HPDE6-E6E7 (cell line): ENCODE measurements around the gene SMG9.

ENCODE experiments used
- DNase-seq: peaks from one replicate; pipeline ENCODE4 v3.0.0; 2011; ENCODE audit warnings: missing footprints; ENCODE audit errors: extremely low spot score

The SMG9 gene

DNA sequence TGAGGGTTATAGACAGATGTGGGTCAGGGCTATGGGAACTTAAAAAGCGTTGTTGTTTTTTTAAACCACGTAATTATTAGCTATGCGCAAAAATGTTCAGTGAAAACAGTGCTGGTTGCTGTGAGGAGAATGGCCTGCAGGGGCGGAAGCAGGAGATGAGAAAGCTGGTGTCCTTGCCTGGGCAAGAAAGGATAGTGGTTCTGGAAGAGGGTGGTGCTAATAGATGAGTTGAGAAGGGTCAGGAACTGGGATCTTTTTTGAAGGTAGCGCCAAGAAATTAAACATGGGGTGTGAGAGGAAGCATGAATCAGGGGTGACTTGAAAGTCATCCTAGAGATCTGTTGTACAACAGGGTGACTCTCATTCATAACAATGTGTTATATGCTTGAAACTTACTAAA lies 4.8 kb upstream of the SMG9 start:
- peak; percentile 84 for DNase-seq

DNA sequence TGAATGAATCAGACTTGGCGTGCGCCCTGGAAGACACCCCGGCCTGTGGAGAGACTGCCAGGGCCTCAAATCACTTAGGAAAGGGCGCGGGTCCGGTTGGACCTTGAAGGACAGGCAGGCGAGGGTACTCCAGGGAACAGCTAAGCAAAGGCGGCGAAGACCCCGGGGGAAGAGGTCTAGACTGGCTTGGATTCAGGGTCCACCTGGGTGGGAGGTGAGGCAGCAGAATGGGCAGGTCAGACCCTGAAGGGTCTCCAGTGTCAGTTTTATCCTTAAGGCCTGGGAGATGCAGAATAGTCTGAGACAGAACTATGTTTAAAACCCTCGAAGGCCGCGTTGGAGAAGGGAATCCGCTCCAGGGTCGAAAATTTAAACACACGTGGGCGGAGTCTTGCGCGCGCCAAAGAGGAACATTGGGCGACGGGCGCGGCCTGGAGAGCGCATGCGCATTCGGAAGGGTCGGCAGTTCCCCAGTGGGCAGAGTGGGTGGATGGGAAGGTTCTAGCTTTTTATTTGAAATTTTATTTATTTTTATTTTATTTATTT lies 567 bp upstream of the SMG9 start:
- DNase-seq: no peak

DNA sequence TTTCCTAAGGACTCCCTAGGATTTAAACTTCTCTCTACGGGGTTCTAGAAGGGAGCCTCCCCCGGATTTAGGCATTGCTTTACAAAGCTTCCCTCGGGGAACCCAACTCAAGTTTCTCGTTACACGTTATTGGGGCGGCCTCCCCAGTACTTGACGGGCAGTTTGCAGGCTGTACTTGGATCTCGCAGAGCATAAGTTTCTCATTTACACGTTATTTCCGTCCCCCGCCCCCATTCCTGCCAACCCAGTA lies 584 bp downstream of the SMG9 start:
- DNase-seq: no peak

DNA sequence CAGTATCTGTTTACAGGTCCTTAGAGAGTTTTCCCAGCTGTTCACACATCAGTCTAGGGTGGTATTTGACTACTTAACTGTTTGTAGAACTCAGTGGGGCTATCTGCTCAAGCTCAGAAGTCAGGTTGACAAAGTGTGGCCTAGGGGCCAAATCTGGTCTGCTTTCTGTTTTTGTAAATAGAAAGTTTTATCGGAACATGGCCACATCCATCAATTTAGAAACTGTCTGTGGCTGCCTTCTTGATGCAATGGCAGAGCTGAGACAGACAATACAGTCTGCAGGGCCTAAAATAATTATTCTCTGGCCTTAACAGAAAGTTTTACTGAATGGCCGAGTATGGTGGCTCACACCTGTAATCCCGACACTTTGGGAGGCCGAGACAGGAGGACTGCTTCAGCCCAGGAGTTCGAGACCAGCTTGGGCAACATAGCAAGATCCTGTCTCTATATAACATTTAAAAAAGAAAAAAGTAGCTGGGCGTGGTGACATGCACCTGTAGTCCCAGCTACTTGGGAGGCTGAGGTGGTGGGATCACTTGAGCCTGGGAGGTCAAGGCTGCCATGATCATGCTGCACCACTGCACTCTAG lies 2.4 kb downstream of the SMG9 start:
- no peak for DNase-seq

DNA sequence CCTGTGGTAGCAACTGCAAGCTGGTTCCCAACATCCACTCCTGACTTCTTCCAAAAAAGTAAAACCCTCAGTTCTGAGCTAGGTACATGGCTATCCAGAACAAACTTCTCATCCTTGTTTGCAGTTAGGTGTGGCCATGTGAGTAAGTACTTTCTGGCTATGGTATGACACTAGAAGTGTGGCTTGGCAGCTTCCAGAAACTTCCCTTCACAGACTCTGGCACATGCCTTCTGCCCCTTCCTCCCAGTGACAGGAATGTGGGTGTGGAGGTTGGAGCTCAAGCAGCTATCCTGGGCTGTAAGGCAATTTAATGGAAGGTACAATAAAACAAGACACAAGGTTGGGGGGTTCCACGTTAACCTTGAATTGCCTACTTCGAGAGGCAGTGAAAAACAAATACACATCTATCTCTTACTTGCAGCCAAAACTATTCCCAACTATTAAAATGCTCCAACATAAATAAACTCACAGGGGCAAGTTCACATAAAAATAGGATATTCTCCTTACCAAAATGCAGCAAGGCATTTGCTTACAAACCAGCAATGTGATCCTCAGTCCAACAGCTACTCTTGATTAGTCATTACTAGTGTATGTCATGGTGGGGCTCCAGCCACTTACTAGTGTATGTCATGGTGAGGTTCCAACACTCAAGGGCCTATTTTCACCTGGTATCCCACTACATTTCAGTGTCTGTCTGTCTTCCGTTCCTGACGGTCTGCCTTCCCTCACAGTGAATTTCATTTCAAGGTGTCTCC lies 3.1 kb downstream of the SMG9 start:
- DNase-seq: no peak

DNA sequence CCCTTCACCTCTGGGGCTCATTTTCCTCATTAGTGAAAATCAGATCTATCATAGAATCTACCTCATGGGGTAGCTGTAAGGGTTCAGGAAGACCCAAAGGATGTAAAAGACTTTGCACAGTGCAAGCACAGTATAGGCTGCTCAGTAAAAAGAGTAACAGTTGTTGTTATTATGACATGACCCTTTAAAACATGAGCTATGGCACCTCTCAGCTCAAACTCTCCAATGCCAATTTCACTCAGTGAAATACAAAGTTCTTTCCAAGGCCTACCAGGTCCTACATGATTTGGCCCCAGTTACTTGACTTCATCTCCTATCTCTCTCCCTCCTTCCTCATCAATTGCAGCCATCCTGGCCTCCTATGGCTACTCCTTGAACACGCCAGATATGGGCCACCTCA lies 4.9 kb downstream of the SMG9 start:
- no peak for DNase-seq

DNA sequence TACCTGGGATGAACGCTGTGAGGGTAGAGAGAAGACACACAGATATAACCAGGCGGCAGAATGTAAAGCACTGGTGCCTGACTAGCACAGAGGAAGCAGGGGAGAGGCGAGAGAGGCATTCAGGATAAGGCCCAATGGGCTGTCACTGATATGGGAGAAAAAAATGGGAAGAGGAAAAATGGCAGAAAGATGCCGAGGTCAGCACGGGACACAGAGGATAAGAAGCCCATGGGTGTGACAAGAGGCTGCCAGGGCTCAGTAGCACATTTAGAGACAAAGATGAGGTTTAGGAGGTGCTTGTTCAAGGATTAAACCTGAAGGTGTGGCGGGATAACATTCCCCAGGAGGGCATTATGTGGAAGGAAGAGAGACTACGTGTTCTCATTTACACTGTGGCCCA lies 5.6 kb downstream of the SMG9 start:
- DNase-seq: no peak

DNA sequence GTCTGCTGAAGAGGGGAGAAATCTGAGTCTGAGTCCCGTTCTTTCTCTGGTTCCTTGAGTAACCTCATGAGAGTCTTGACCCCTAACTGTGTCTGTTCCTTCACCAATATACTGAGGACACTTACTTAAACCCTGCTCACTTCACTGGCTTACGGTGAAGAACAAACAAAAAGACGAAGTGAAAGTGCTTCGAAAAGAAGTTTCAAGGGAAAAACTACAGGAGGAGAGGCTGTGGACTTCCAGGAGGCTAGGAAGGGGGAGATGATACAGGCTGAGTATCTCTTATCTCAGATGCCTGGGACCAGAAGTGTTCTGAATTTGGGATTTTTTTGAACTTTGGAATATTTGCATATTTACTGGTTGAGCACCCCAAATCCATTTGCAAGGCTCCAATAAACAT lies 6.1 kb downstream of the SMG9 start:
- no peak for DNase-seq

DNA sequence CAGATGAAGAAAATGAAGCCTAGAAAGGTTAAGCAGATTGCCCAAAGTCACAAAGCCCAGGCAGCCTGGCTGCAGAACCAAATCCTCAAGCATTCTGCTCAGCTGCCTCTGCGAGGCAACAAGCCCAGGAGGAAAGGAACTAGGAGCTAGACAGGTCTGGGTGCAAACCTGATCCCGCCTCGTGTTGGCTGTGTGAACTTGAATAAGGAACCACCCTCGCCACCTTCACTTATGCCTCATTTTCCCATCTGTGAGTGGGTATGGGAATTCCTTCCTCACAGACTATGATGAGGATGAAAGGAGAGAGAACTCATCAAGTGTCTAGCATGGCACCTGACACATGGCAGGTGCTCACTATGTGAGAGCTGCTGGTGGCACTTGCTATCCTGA lies 6.6 kb downstream of the SMG9 start:
- no peak for DNase-seq

DNA sequence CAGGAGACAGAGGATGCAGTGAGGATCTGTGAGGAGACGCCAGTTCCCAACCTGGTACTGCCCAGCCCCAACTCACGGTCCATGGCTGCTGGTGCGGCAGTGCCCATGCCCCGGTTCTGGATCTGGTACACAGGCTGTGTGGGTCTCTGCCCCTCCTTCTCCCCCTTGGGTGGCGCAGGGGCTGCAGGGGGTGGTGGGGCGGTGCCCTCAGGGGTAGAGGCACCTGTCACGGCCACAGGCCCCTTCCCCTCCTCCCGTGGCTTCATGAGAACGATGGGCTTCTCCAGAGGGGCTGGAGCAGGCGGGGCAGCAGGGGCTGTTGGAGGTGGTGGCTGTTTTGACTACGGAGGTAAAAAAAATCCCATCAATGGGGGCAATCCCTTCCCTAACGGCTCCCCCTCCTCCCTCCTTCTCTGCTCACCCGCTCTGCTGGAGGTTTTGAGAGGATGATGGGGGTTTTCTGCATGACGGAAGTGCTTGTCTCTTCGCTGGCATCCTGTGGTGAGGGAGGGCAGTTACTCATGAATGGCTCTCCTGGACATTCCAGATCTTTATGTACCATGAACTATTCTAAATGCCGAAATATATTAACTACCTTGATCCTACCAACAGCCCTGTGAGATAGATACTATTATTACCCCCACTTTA lies 7.1 kb downstream of the SMG9 start:
- no peak for DNase-seq

DNA sequence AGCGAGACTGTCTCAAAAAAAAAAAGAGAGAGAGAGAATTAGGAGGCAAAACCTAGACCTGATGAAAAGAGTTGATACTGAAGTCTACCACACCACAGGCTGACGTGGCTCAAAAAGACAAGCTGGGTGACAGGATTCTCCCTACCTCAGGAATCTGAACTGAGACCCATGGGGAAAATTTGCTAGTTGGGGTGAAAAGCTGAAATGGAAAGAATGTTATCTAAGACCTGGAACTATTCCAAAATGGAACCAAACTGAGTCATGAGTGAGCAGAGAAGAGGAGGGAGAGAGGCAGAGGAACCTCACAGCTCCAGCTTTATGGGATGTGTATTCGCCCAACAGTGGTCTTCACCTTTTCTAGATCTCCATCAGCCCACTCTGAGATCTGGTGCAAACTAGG lies 11.7 kb downstream of the SMG9 start:
- no peak for DNase-seq

DNA sequence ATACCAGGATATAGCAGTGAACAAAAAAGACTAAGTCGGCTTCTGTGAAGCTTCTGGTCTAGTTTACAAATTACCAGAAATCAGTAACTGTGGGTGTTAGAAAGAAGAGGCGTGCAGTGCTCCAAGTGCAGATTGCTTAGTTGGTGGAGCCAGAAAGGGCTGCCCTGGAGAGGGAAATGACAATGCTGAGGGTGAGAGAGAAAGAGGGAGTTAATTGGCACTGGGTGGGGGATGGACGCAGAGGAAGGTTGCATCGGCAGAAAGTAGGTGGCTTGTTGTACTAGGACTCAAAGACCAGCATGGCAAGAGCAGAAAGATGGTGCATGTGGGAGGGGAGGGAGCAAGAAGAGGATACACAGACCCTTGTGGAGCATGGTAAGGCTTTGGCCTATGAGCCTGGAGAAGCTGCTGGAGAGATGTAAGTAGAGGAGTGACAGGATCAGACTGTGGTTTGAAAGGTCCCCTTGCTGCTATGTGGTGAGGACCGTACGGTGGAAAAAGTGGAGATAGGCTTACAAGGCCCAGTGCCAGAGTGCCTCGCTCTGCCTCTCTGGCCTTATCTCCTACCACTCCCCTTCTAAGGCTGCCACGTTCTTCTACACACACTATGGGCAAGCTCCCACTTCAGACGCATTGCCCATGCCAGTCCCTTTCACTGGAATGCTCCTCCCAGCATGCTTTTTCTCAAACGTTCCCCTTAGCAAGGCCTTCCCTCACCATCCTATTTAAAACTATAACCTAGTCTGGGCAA lies 13.5 kb downstream of the SMG9 start:
- DNase-seq: no peak

DNA sequence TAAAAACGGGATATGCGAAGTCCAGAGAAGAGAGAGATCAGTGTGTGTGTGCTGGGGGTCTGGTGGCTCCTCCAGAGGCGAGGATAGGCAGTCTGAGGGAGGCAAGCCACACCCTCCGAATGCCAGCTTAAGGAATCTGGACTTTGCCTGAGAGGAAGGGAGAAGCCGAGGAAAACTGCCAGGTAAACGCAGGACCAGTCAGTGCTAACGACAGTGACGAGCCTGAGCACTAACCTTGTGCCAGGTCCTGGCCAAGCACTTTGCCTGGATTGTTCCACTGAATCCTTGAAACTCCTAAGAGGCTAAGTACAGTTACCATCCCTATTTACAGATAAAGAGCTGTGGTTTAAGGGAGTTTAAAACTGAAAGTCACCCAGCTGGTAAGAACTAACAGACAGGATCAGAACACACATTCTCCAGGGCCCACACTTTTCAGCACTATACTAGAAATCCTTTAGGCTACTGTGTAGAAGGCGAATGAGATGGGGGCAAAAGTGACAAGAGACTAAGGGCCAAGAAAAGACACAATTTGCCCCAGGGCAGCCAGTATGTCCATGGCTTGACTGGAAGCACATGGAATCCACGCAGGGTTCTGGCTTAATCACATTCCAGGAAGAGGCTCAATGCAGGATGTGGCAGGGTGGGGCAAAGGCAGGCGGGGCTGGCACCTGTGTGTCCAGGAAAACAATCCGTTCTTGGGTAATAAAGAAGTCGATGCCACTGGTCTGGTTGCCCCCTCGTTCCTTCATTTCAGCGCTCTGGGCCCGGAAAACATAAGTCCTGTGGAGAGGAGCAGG lies 15.1 kb downstream of the SMG9 start:
- peak; percentile 49 for DNase-seq

DNA sequence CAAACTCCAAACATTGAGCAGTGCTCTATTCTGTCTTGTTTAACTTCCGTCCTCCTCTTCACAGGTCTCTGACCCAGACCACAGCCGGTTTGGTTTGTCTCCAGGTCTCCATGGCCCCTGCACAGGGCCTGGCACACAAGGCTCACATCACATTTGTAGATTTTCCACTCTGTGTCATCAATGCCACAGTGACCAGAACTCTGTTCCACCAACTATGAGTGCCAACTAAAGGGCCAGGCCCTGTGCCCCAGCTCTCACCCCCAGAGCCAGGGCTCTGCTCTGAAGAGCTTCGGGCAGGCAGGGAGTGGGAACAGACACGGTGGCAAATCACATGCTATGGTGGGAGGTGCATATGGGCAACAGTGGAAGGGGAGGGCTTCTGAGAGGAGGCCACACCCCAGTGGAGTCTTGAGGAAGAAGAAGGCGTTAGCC lies 16.0 kb downstream of the SMG9 start:
- DNase-seq: no peak

DNA sequence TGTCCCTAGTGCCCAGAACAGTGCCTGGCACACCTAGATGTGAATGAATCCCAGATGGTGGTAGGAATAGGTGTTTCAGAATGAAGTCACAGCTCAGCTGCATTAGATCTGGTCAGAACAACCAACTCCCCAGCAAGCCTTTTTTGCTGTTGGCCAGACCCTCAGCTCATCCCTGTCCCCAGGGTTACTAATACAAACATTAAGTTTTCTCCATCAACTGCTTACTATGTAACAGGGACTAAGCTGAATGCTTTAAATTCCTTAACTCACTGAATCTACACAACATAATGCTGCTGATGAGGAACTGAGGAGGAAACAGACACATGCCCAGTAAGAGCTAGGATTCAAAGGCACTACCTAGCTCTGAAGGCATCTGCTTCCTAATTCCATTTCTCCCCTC lies 18.8 kb downstream of the SMG9 start:
- no peak for DNase-seq

DNA sequence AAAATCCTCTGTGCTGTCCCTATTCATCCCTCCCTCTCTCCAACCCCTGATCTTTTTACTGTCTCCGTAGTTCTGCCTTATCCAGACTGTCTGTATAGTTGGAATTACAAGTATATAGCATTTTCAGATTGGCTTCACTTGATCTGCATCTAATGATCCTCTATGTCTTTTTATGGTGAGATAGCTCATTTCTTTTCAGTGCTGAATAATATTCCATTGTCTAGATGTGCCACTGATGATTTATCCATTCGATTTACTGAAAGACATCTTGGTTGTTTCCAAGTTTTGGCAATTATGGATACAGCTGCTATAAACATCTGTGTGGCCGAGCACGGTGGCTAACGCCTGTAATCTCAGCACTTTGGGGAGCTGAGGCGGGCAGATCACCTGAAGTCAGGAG lies 19.7 kb downstream of the SMG9 start:
- no peak for DNase-seq

DNA sequence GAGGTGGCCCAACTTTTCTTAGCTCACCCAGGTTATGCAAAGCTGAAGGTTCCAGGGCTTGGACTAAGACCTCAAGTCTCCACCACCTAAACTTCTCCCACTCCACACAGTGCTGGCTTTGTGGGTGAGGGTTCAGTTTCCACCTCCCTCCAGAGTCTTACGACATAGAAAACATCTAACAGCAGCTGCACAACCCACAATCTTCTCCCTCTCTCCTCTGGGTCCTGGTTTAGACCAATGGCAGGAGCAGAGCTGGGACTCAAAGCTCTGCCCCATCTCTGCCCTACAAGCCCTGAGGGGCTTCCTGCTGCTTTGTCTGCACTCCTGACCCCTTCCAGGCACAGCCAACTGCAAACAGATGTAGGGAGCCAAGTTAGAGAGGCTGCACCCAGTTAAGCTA lies 22.9 kb downstream of the SMG9 start:
- no peak for DNase-seq

DNA sequence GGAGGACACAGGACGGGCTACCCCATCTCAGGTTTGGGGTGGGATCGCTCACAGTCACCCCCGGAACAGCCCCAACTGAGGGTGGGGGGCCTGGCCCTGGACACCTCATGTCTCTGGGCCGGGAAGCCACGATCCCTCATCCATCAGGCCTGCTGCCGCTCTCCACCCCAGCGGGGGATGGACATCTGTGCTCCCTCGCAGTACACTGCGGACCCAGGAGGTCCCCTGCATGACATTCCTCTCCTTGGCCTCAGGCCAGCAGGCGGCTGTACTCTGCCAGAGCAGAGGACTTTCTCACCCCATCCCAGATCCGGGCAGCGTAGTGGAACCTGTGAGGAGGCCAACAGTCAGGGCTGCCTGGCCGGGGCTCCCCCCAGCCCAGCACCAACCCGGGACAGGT lies 23.4 kb downstream of the SMG9 start:
- DNase-seq: no peak

DNA sequence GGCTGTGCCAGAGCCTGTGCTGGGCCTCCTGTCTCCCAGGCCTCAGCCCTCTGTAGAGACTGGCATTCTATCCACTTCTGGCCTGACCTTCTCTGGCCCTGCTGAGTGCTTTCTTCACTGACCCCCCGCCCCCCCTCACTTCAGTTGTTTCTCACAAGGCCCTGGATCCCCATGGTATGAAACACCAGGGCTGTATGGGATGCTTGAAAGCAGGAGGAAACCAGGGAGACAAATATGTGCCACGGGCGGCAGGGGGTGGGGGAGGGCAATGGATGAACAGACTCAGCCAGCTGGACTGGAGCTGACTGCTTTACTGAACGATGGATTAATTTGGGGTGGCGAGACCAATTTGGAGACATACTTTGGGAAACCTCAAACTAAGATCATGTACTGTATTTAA lies 24.8 kb downstream of the SMG9 start:
- DNase-seq: no peak

DNA sequence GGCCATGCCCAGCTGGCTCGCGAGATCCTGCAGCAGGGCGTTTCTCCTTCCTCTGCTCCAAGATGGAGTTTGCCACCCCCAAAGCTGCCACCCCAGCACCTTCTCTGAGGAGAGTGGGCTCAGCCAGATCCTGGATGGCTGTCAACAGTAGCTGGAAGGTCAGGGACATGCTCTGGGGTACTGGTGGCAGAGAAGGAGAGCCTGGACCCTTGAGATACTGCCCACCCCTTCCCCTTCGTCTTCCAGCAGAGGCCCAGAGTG lies 27.2 kb downstream of the SMG9 start:
- DNase-seq: no peak

DNA sequence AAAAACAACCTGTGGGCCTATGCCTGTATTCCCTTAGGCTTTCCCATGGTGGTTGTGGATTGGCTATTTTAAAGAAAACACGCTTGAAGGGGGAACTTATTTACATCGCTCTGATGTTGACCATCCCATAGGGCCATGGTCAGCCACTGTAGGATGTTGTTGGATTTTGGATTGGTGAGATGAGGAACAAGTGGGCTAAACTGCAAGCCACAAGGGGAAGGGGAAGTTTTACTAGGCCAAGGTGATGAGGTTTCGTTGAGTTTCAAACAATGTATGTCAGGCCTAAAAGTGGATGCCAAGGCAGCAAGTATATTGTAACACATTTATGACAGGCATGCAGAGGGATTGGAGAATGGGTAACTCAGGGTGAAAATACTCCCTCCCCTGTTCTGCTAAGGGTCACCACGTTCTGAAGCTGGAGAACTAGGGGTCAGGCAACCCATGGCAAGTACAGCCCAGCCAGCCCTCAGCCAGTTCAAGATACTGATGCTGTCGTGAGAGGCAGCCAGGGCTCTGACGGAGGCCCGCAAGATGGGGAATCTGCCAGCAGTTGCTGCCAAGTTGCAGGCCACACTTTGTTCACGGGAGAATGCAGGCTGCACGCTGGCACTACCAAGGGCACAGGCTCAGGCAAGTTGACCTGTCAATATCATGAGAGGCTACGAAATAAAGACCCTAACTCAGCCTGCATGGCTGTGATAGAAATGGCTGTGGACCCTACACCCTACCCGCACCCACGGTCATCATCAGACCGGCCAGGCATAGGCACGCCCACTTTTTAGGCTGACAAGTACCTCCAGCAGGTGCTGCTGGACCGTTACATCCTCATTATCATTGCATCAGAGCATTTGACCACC lies 27.8 kb downstream of the SMG9 start:
- DNase-seq: no peak
